Stimulated activated memory B cell treated with anti-CD40 and anti-IgM and Interleukin-4, amounts not matched to agents 10 μg/mL and 1 μg/mL and 100 μg/mL, for 72 hours (primary cell): ENCODE measurements around the gene DAB2IP.

Source experiments
- ATAC-seq: fragments of 150-1000 bp; cut with Tn5 transposase; 2 replicates; pipeline ENCODE4 v1.10.0; 2021
- H3K27ac Mint-ChIP-seq: one replicate; pipeline ENCODE4 v1.8.0; 2022; ENCODE audit warnings: mild to moderate bottlenecking, mixed read lengths
- H3K27me3 Mint-ChIP-seq: one replicate; pipeline ENCODE4 v1.8.0; 2022; ENCODE audit warnings: mixed read lengths
- H3K36me3 Mint-ChIP-seq: one replicate; pipeline ENCODE4 v1.8.0; 2022; ENCODE audit warnings: mixed read lengths
- H3K4me1 Mint-ChIP-seq: one replicate; pipeline ENCODE4 v1.8.0; 2022; ENCODE audit warnings: mixed read lengths
- H3K4me3 Mint-ChIP-seq: one replicate; pipeline ENCODE4 v1.8.0; 2022; ENCODE audit warnings: mild to moderate bottlenecking, moderate library complexity, mixed read lengths
- H3K9me3 Mint-ChIP-seq: one replicate; pipeline ENCODE4 v1.8.0; 2022; ENCODE audit warnings: mixed read lengths

DAB2IP gene

GRCh38 chr9:121771851-121772599 lies 120.6 kb downstream of the DAB2IP start:
- no peak overlapping the region for H3K27ac Mint-ChIP-seq
- H3K4me3 Mint-ChIP-seq: no peak overlapping the region
- H3K9me3 Mint-ChIP-seq: no peaks in the 10 kb centered on the region
- H3K36me3 Mint-ChIP-seq: no peaks in the 10 kb centered on the region
- no peaks in the 10 kb centered on the region for H3K4me1 Mint-ChIP-seq
- H3K27me3 Mint-ChIP-seq: peaks cover 23% of the 10 kb centered on the region
- no peak for ATAC-seq

- no peak for ATAC-seq
- Mint-ChIP-seq H3K4me1 (no peaks in the 10 kb centered on the region), H3K27me3 (peaks cover 17% of the 10 kb centered on the region), H3K9me3 (no peaks in the 10 kb centered on the region), H3K4me3 (no peak overlapping the region), H3K36me3 (no peaks in the 10 kb centered on the region), H3K27ac (no peak overlapping the region)
These were observed 121.3 kb downstream of the DAB2IP start for GRCh38 chr9:121772600-121773285.

GRCh38 chr9:121773286-121773953 lies 122.0 kb downstream of the DAB2IP start:
- Mint-ChIP-seq H3K27me3 (peaks cover 17% of the 10 kb centered on the region), H3K36me3 (peaks cover under 1% of the 10 kb centered on the region)
- no peak for ATAC-seq

GRCh38 chr9:121773954-121774714 lies 122.7 kb downstream of the DAB2IP start:
- Mint-ChIP-seq H3K27me3 (peaks cover 17% of the 10 kb centered on the region), H3K4me3 (no peak overlapping the region), H3K9me3 (peaks cover 9% of the 10 kb centered on the region), H3K4me1 (no peaks in the 10 kb centered on the region), H3K27ac (no peak overlapping the region), H3K36me3 (peaks cover 8% of the 10 kb centered on the region)
- no peak for ATAC-seq

More at GRCh38 chr9:121773286-121773953, 122.0 kb downstream of the DAB2IP start:
- H3K4me3 Mint-ChIP-seq: no peak overlapping the region
- H3K9me3 Mint-ChIP-seq: peaks cover 2% of the 10 kb centered on the region
- no peaks in the 10 kb centered on the region for H3K4me1 Mint-ChIP-seq
- H3K27ac Mint-ChIP-seq: no peak overlapping the region

- Mint-ChIP-seq H3K4me1 (peaks cover 8% of the 10 kb centered on the region), H3K4me3 (no peak overlapping the region), H3K9me3 (peaks cover 11% of the 10 kb centered on the region), H3K27me3 (peaks cover 17% of the 10 kb centered on the region), H3K27ac (no peak overlapping the region), H3K36me3 (peaks cover 9% of the 10 kb centered on the region)
- ATAC-seq: no peak
These were observed 123.5 kb downstream of the DAB2IP start for GRCh38 chr9:121774715-121775613.

- H3K27ac Mint-ChIP-seq: no peak overlapping the region
- H3K36me3 Mint-ChIP-seq: peaks cover 9% of the 10 kb centered on the region
- peaks cover 24% of the 10 kb centered on the region for H3K27me3 Mint-ChIP-seq
- H3K4me1 Mint-ChIP-seq: peaks cover 9% of the 10 kb centered on the region
- H3K4me3 Mint-ChIP-seq: no peak overlapping the region
- ATAC-seq: no peak
- peaks cover 11% of the 10 kb centered on the region for H3K9me3 Mint-ChIP-seq
These were observed 124.7 kb downstream of the DAB2IP start for GRCh38 chr9:121776001-121776738.

- Mint-ChIP-seq H3K4me3 (no peak overlapping the region), H3K36me3 (peaks cover 9% of the 10 kb centered on the region)
These were observed 125.6 kb downstream of the DAB2IP start for GRCh38 chr9:121776739-121777637.

GRCh38 chr9:121778252-121779225 lies 127.1 kb downstream of the DAB2IP start:
- Mint-ChIP-seq H3K4me3 (no peak overlapping the region), H3K27me3 (peaks cover 29% of the 10 kb centered on the region), H3K27ac (no peak overlapping the region)

More at GRCh38 chr9:121776739-121777637, 125.6 kb downstream of the DAB2IP start:
- Mint-ChIP-seq H3K9me3 (peaks cover 11% of the 10 kb centered on the region), H3K27ac (no peak overlapping the region), H3K27me3 (peaks cover 29% of the 10 kb centered on the region), H3K4me1 (peaks cover 9% of the 10 kb centered on the region)
- no peak for ATAC-seq

GRCh38 chr9:121779381-121780117 lies 128.1 kb downstream of the DAB2IP start:
- no peak overlapping the region for H3K27ac Mint-ChIP-seq
- H3K4me3 Mint-ChIP-seq: no peak overlapping the region
- peaks cover 9% of the 10 kb centered on the region for H3K4me1 Mint-ChIP-seq
- H3K36me3 Mint-ChIP-seq: peaks cover 9% of the 10 kb centered on the region
- ATAC-seq: peak; percentile 40
- peaks cover 29% of the 10 kb centered on the region for H3K27me3 Mint-ChIP-seq
- peaks cover 11% of the 10 kb centered on the region for H3K9me3 Mint-ChIP-seq

More at GRCh38 chr9:121778252-121779225, 127.1 kb downstream of the DAB2IP start:
- ATAC-seq: no peak
- peaks cover 9% of the 10 kb centered on the region for H3K4me1 Mint-ChIP-seq
- H3K9me3 Mint-ChIP-seq: peaks cover 11% of the 10 kb centered on the region
- peaks cover 9% of the 10 kb centered on the region for H3K36me3 Mint-ChIP-seq

- no peak overlapping the region for H3K4me3 Mint-ChIP-seq
- peaks cover 9% of the 10 kb centered on the region for H3K4me1 Mint-ChIP-seq
- peaks cover 9% of the 10 kb centered on the region for H3K36me3 Mint-ChIP-seq
- no peak overlapping the region for H3K27ac Mint-ChIP-seq
- no peak for ATAC-seq
- H3K27me3 Mint-ChIP-seq: peaks cover 24% of the 10 kb centered on the region
- peaks cover 11% of the 10 kb centered on the region for H3K9me3 Mint-ChIP-seq
These were observed 129.0 kb downstream of the DAB2IP start for GRCh38 chr9:121780177-121781040.

- peaks cover 18% of the 10 kb centered on the region for H3K27me3 Mint-ChIP-seq
- peaks cover 11% of the 10 kb centered on the region for H3K9me3 Mint-ChIP-seq
- no peak overlapping the region for H3K27ac Mint-ChIP-seq
- H3K4me3 Mint-ChIP-seq: no peak overlapping the region
- ATAC-seq: no peak
- peaks cover 9% of the 10 kb centered on the region for H3K4me1 Mint-ChIP-seq
- H3K36me3 Mint-ChIP-seq: peaks cover 9% of the 10 kb centered on the region
These were observed 129.7 kb downstream of the DAB2IP start for GRCh38 chr9:121781145-121781548.
